Activated T-helper 17 cell treated with anti-CD3 and anti-CD28 coated beads, Interleukin-2, amount 50 U/mL, for 72 hours (primary cell): ENCODE measurements around the gene ELMO1. TPM values are rescaled to one million over a fixed set of nuclear protein-coding genes. Genes with fewer than 3 reads are reported as not detected.

ENCODE experiments used
- ATAC-seq: fragments of 150-1000 bp; cut with Tn5 transposase; replicated peaks from 2 replicates; pipeline ENCODE4 v1.10.0; 2021; ENCODE audit warnings: mild to moderate bottlenecking, moderate library complexity
- H3K27ac Mint-ChIP-seq: one replicate; pipeline ENCODE4 v1.8.0; 2022; ENCODE audit warnings: mixed read lengths
- H3K27me3 Mint-ChIP-seq: one replicate; pipeline ENCODE4 v1.8.0; 2022; ENCODE audit warnings: mixed read lengths
- H3K36me3 Mint-ChIP-seq: one replicate; pipeline ENCODE4 v1.8.0; 2022; ENCODE audit warnings: low read depth, mild to moderate bottlenecking, mixed read lengths
- H3K4me1 Mint-ChIP-seq: one replicate; pipeline ENCODE4 v1.8.0; 2022; ENCODE audit warnings: mixed read lengths
- H3K4me3 Mint-ChIP-seq: one replicate; pipeline ENCODE4 v1.8.0; 2022; ENCODE audit warnings: mild to moderate bottlenecking, mixed read lengths
- H3K9me3 Mint-ChIP-seq: one replicate; pipeline ENCODE4 v1.8.0; 2022; ENCODE audit warnings: mixed read lengths
- total RNA-seq, 2 donors: library from RNA; stranded (reverse); gene quantifications; one replicate each; pipeline ENCODE4 v1.2.3, GENCODE V29; 2022

Gene ELMO1
- total RNA-seq, 2 donors from 2014 or later = 77.4 to 106 TPM

- Mint-ChIP-seq H3K27ac (no peak overlapping the region), H3K27me3 (no peaks in the 10 kb centered on the region), H3K9me3 (no peaks in the 10 kb centered on the region), H3K36me3 (peaks cover 33% of the 10 kb centered on the region), H3K4me1 (peaks cover 42% of the 10 kb centered on the region), H3K4me3 (no peak overlapping the region)
- peak; percentile 22 for ATAC-seq
Measured at GRCh38 chr7:37431413-37431812, 17.3 kb downstream of the ELMO1 start.

- H3K4me3 Mint-ChIP-seq = no peak overlapping the region
- H3K9me3 Mint-ChIP-seq = no peaks in the 10 kb centered on the region
- H3K27me3 Mint-ChIP-seq = no peaks in the 10 kb centered on the region
- H3K36me3 Mint-ChIP-seq = peaks cover 33% of the 10 kb centered on the region
- no peak for ATAC-seq
- no peak overlapping the region for H3K27ac Mint-ChIP-seq
- H3K4me1 Mint-ChIP-seq = peaks cover 39% of the 10 kb centered on the region
Measured at GRCh38 chr7:37430640-37431039, 18.0 kb downstream of the ELMO1 start.

GRCh38 chr7:37430171-37430570, 18.5 kb downstream of the ELMO1 start:
- Mint-ChIP-seq H3K27me3 (no peaks in the 10 kb centered on the region), H3K4me3 (no peak overlapping the region), H3K4me1 (peaks cover 34% of the 10 kb centered on the region), H3K9me3 (no peaks in the 10 kb centered on the region), H3K36me3 (peaks cover 33% of the 10 kb centered on the region), H3K27ac (no peak overlapping the region)
- no peak for ATAC-seq

GRCh38 chr7:37429435-37429791, 19.3 kb downstream of the ELMO1 start:
- Mint-ChIP-seq H3K36me3 (peaks cover 33% of the 10 kb centered on the region), H3K9me3 (no peaks in the 10 kb centered on the region), H3K27ac (no peak overlapping the region), H3K4me1 (peaks cover 26% of the 10 kb centered on the region), H3K4me3 (no peak overlapping the region), H3K27me3 (no peaks in the 10 kb centered on the region)
- no peak for ATAC-seq

GRCh38 chr7:37428681-37429434, 19.8 kb downstream of the ELMO1 start:
- H3K4me3 Mint-ChIP-seq = no peak overlapping the region
- H3K4me1 Mint-ChIP-seq = peaks cover 25% of the 10 kb centered on the region
- H3K27ac Mint-ChIP-seq = no peak overlapping the region
- H3K36me3 Mint-ChIP-seq = peaks cover 34% of the 10 kb centered on the region
- H3K9me3 Mint-ChIP-seq = no peaks in the 10 kb centered on the region
- no peak for ATAC-seq
- no peaks in the 10 kb centered on the region for H3K27me3 Mint-ChIP-seq

- Mint-ChIP-seq H3K4me3 (no peak overlapping the region), H3K36me3 (peaks cover 38% of the 10 kb centered on the region), H3K27ac (no peak overlapping the region), H3K27me3 (no peaks in the 10 kb centered on the region), H3K9me3 (no peaks in the 10 kb centered on the region), H3K4me1 (peaks cover 16% of the 10 kb centered on the region)
- peak; percentile 30 for ATAC-seq
Measured at GRCh38 chr7:37427276-37427940, 21.3 kb downstream of the ELMO1 start.

- peaks cover 35% of the 10 kb centered on the region for H3K36me3 Mint-ChIP-seq
- H3K9me3 Mint-ChIP-seq = no peaks in the 10 kb centered on the region
- peaks cover 20% of the 10 kb centered on the region for H3K4me1 Mint-ChIP-seq
- H3K27ac Mint-ChIP-seq = no peak overlapping the region
- H3K27me3 Mint-ChIP-seq = no peaks in the 10 kb centered on the region
- H3K4me3 Mint-ChIP-seq = no peak overlapping the region
- ATAC-seq = no peak
Measured at GRCh38 chr7:37425498-37425897, 23.2 kb downstream of the ELMO1 start.

- Mint-ChIP-seq H3K4me3 (no peak overlapping the region), H3K27me3 (no peaks in the 10 kb centered on the region), H3K4me1 (peaks cover 17% of the 10 kb centered on the region), H3K36me3 (peaks cover 30% of the 10 kb centered on the region), H3K9me3 (no peaks in the 10 kb centered on the region), H3K27ac (no peak overlapping the region)
- peak; percentile 62 for ATAC-seq
Measured at GRCh38 chr7:37424995-37425394, 23.7 kb downstream of the ELMO1 start.

- peaks cover 25% of the 10 kb centered on the region for H3K36me3 Mint-ChIP-seq
- ATAC-seq = peak; percentile 79
- H3K27me3 Mint-ChIP-seq = no peaks in the 10 kb centered on the region
- peaks cover 12% of the 10 kb centered on the region for H3K4me1 Mint-ChIP-seq
- H3K4me3 Mint-ChIP-seq = no peak overlapping the region
- no peak overlapping the region for H3K27ac Mint-ChIP-seq
- no peaks in the 10 kb centered on the region for H3K9me3 Mint-ChIP-seq
Measured at GRCh38 chr7:37424521-37424920, 24.1 kb downstream of the ELMO1 start.

GRCh38 chr7:37421861-37422500, 26.7 kb downstream of the ELMO1 start:
- peaks cover 22% of the 10 kb centered on the region for H3K4me1 Mint-ChIP-seq
- peaks cover 5% of the 10 kb centered on the region for H3K36me3 Mint-ChIP-seq
- no peaks in the 10 kb centered on the region for H3K27me3 Mint-ChIP-seq
- no peak for ATAC-seq
- H3K9me3 Mint-ChIP-seq = no peaks in the 10 kb centered on the region
- no peak overlapping the region for H3K4me3 Mint-ChIP-seq
- H3K27ac Mint-ChIP-seq = no peak overlapping the region

GRCh38 chr7:37420946-37421695, 27.5 kb downstream of the ELMO1 start:
- Mint-ChIP-seq H3K36me3 (peaks cover 5% of the 10 kb centered on the region), H3K4me1 (peaks cover 24% of the 10 kb centered on the region), H3K9me3 (no peaks in the 10 kb centered on the region), H3K27ac (no peak overlapping the region), H3K4me3 (no peak overlapping the region), H3K27me3 (no peaks in the 10 kb centered on the region)
- no peak for ATAC-seq

GRCh38 chr7:37419496-37419895, 29.2 kb downstream of the ELMO1 start:
- Mint-ChIP-seq H3K27me3 (no peaks in the 10 kb centered on the region), H3K4me3 (no peak overlapping the region), H3K27ac (peak overlapping the region; percentile 66), H3K4me1 (peaks cover 24% of the 10 kb centered on the region), H3K9me3 (no peaks in the 10 kb centered on the region), H3K36me3 (peaks cover 5% of the 10 kb centered on the region)
- no peak for ATAC-seq

GRCh38 chr7:37418381-37418780, 30.3 kb downstream of the ELMO1 start:
- H3K4me3 Mint-ChIP-seq = no peak overlapping the region
- peaks cover 25% of the 10 kb centered on the region for H3K4me1 Mint-ChIP-seq
- H3K36me3 Mint-ChIP-seq = no peaks in the 10 kb centered on the region
- no peak for ATAC-seq
- H3K9me3 Mint-ChIP-seq = peaks cover under 1% of the 10 kb centered on the region
- H3K27me3 Mint-ChIP-seq = no peaks in the 10 kb centered on the region
- no peak overlapping the region for H3K27ac Mint-ChIP-seq

- ATAC-seq = no peak
- peak overlapping the region; percentile 66 for H3K4me3 Mint-ChIP-seq
- peak overlapping the region; percentile 80 for H3K27ac Mint-ChIP-seq
- H3K27me3 Mint-ChIP-seq = no peaks in the 10 kb centered on the region
- H3K9me3 Mint-ChIP-seq = peaks cover 5% of the 10 kb centered on the region
- peaks cover 34% of the 10 kb centered on the region for H3K4me1 Mint-ChIP-seq
- H3K36me3 Mint-ChIP-seq = no peaks in the 10 kb centered on the region
Measured at GRCh38 chr7:37417107-37417474, 31.6 kb downstream of the ELMO1 start.
